WTC11 (cell line): ENCODE data around the gene GNB2. TPM values are rescaled to one million over a fixed set of nuclear protein-coding genes. Genes with fewer than 3 reads are reported as not detected.

Experiments used
- ATAC-seq: fragments of 200-7000 bp; cut with Tn5 transposase; 2 replicates; pipeline ENCODE4 v1.10.0; 2021; ENCODE audit warnings: mild to moderate bottlenecking, moderate library complexity
- CTCF ChIA-PET: fragments of 300-600 bp; sonication (Branson Sonifier 250); formaldehyde crosslinking; loops from one replicate; lab custom pipeline; 2021; ENCODE audit warnings: antibody characterized with exemption; lab: Charles Lee
- POLR2A ChIA-PET: fragments of 350-600 bp; sonication (Branson Sonifier 250); formaldehyde crosslinking; loops from one replicate; lab custom pipeline; 2021; ENCODE audit warnings: antibody characterized with exemption; lab: Charles Lee
- DNase-seq: peaks from one replicate; pipeline ENCODE4 v3.0.0; 2021; ENCODE audit warnings: low spot score
- H3K27ac Mint-ChIP-seq: 2 replicates; pipeline ENCODE4 v1.8.0; 2021; ENCODE audit warnings: mixed read lengths
- H3K27me3 Mint-ChIP-seq: 2 replicates; pipeline ENCODE4 v1.8.0; 2021; ENCODE audit warnings: low read depth, mild to moderate bottlenecking, moderate library complexity, mixed read lengths
- H3K36me3 Mint-ChIP-seq: 2 replicates; pipeline ENCODE4 v1.8.0; 2021; ENCODE audit warnings: mixed read lengths
- H3K4me1 Mint-ChIP-seq: 2 replicates; pipeline ENCODE4 v1.8.0; 2022; ENCODE audit warnings: mixed read lengths
- H3K4me3 Mint-ChIP-seq: 2 replicates; pipeline ENCODE4 v1.8.0; 2021; ENCODE audit warnings: mild to moderate bottlenecking, moderate library complexity, mixed read lengths
- H3K9me3 Mint-ChIP-seq: 2 replicates; pipeline ENCODE4 v1.8.0; 2021; ENCODE audit warnings: mixed read lengths
- CDX4 ChIP-seq: fragments of 250-450 bp; sonication (Bioruptor Pico); IDR thresholded peaks from 2 replicates; pipeline ENCODE4 v1.9.0; 2021; ENCODE audit warnings: moderate library complexity, mild to moderate bottlenecking, inconsistent platforms, borderline replicate concordance
- E2F1 ChIP-seq: sonication (generic); formaldehyde crosslinking; IDR thresholded peaks from 2 replicates; pipeline ENCODE4 v1.8.0; 2022; ENCODE audit warnings: mild to moderate bottlenecking, missing genetic modification reagents
- E2F4 ChIP-seq: sonication (generic); formaldehyde crosslinking; IDR thresholded peaks from 2 replicates; pipeline ENCODE4 v1.8.1; 2022; ENCODE audit warnings: low read depth, mild to moderate bottlenecking, moderate library complexity, missing genetic modification reagents, borderline replicate concordance
- ELF4 ChIP-seq: sonication (generic); formaldehyde crosslinking; IDR thresholded peaks from 2 replicates; pipeline ENCODE4 v1.8.1; 2022; ENCODE audit warnings: low read depth, mild to moderate bottlenecking, moderate library complexity, missing genetic modification reagents
- ETV6 ChIP-seq: sonication (generic); formaldehyde crosslinking; IDR thresholded peaks from 2 replicates; pipeline ENCODE4 v1.8.1; 2022; ENCODE audit warnings: mild to moderate bottlenecking, missing genetic modification reagents
- MAX ChIP-seq: sonication (generic); formaldehyde crosslinking; IDR thresholded peaks from 2 replicates; pipeline ENCODE4 v1.8.0; 2022; ENCODE audit warnings: mild to moderate bottlenecking, missing genetic modification reagents
- NFE2L1 ChIP-seq: sonication (generic); formaldehyde crosslinking; IDR thresholded peaks from 2 replicates; pipeline ENCODE4 v1.8.1; 2023; ENCODE audit warnings: missing genetic modification reagents
- NFYB ChIP-seq: sonication (generic); formaldehyde crosslinking; conservative IDR thresholded peaks from 2 replicates; pipeline ENCODE4 v1.8.0; 2022; ENCODE audit warnings: low read depth, missing genetic modification reagents
- OVOL2 ChIP-seq: fragments of 250-450 bp; sonication (Bioruptor Pico); IDR thresholded peaks from 2 replicates; pipeline ENCODE4 v1.9.0; 2021; ENCODE audit warnings: mild to moderate bottlenecking, borderline replicate concordance
- PRDM15 ChIP-seq: sonication (generic); formaldehyde crosslinking; IDR thresholded peaks from 2 replicates; pipeline ENCODE4 v1.8.0; 2022; ENCODE audit warnings: missing genetic modification reagents
- SMAD4 ChIP-seq: sonication (generic); formaldehyde crosslinking; IDR thresholded peaks from 2 replicates; pipeline ENCODE4 v1.8.0; 2022; ENCODE audit warnings: mild to moderate bottlenecking, missing genetic modification reagents
- SP1 ChIP-seq: sonication (generic); formaldehyde crosslinking; conservative IDR thresholded peaks from 2 replicates; pipeline ENCODE4 v1.8.1; 2022; ENCODE audit warnings: missing genetic modification reagents
- TCF7 ChIP-seq: sonication (generic); formaldehyde crosslinking; IDR thresholded peaks from 2 replicates; pipeline ENCODE4 v1.8.0; 2022; ENCODE audit warnings: mild to moderate bottlenecking, low read depth, missing genetic modification reagents, moderate library complexity
- TEAD4 ChIP-seq: sonication (generic); formaldehyde crosslinking; IDR thresholded peaks from 2 replicates; pipeline ENCODE4 v1.8.0; 2022; ENCODE audit warnings: mild to moderate bottlenecking, missing genetic modification reagents
- USF1 ChIP-seq: sonication (generic); formaldehyde crosslinking; IDR thresholded peaks from 2 replicates; pipeline ENCODE4 v1.8.0; 2022; ENCODE audit warnings: mild to moderate bottlenecking, missing genetic modification reagents
- ZBTB43 ChIP-seq: sonication (generic); formaldehyde crosslinking; IDR thresholded peaks from 2 replicates; pipeline ENCODE4 v1.8.1; 2023; ENCODE audit warnings: mild to moderate bottlenecking, missing genetic modification reagents
- ZNF423 ChIP-seq: fragments of 250-450 bp; sonication (Bioruptor Pico); IDR thresholded peaks from 2 replicates; pipeline ENCODE4 v2.1.2; 2022; ENCODE audit warnings: mild to moderate bottlenecking, moderate library complexity
- total RNA-seq: library from RNA; stranded (reverse); gene quantifications from 3 replicates; pipeline ENCODE4 v1.2.3, GENCODE V29; 2021

GNB2 gene
- total RNA-seq, 1 experiment from 2014 or later, result 194 TPM

GRCh38 chr7:100720671-100721504 is 47.3 kb downstream of the GNB2 start:
- H3K27ac Mint-ChIP-seq, result no peak overlapping the region
- TF ChIP-seq E2F4 (CRISPR knock-in tag) (no peak), ZNF423 (peak; percentile 42; the same call in 1 of the 2 replicates), CDX4 (CRISPR knock-in tag) (no peak), MAX (CRISPR knock-in tag) (peak; percentile 45; the same call in 1 of the 2 replicates)
- peaks cover 7% of the 10 kb centered on the region for H3K4me1 Mint-ChIP-seq
- peak overlapping the region; percentile 65 for H3K4me3 Mint-ChIP-seq
- POLR2A ChIA-PET, result interaction anchor here (0.5 to 1.3 kb wide), 6 partner anchors 12 to 132 kb away, joined by 3 to 5 read pairs (median 4); partner anchors contain the start of genes EPHB4, POP7 and SLC12A9
- DNase-seq, result peak; percentile 23
- ATAC-seq, result peak; percentile 33
- peaks cover 16% of the 10 kb centered on the region for H3K9me3 Mint-ChIP-seq
- H3K27me3 Mint-ChIP-seq, result peaks cover 63% of the 10 kb centered on the region
- CTCF ChIA-PET, result interaction anchor here (0.5 to 3.5 kb wide), 14 partner anchors 9 to 161 kb away, joined by 3 to 43 read pairs (median 4); partner anchors contain the start of genes POP7, SLC12A9 and TFR2
- H3K36me3 Mint-ChIP-seq, result peaks cover 8% of the 10 kb centered on the region; the same call in 1 of the 2 replicates

GRCh38 chr7:100721505-100721812 is 47.9 kb downstream of the GNB2 start:
- no peak for ATAC-seq
- peaks cover 16% of the 10 kb centered on the region for H3K9me3 Mint-ChIP-seq
- H3K36me3 Mint-ChIP-seq, result peaks cover 8% of the 10 kb centered on the region; the same call in 1 of the 2 replicates
- H3K27ac Mint-ChIP-seq, result no peak overlapping the region
- peak overlapping the region; percentile 61 for H3K4me3 Mint-ChIP-seq
- ChIA-PET CTCF (interaction anchor here (0.5 to 3.5 kb wide), 9 partner anchors 16 to 161 kb away, joined by 3 to 43 read pairs (median 3); partner anchors contain the start of genes POP7 and SLC12A9), POLR2A (interaction anchor here (0.6 to 1.1 kb wide), 3 partner anchors 16 to 106 kb away, joined by 3 to 4 read pairs (median 4); partner anchors contain the start of genes EPHB4 and POP7)
- no peak for DNase-seq
- peaks cover 7% of the 10 kb centered on the region for H3K4me1 Mint-ChIP-seq
- TF ChIP-seq SP1 (CRISPR knock-in tag) (no peak), TEAD4 (no peak), PRDM15 (no peak), NFE2L1 (no peak), USF1 (CRISPR knock-in tag) (no peak), SMAD4 (CRISPR knock-in tag) (no peak), OVOL2 (CRISPR knock-in tag) (no peak)
- H3K27me3 Mint-ChIP-seq, result peaks cover 63% of the 10 kb centered on the region

GRCh38 chr7:100722480-100723212 is 49.1 kb downstream of the GNB2 start:
- POLR2A ChIA-PET, result no interaction called here
- CTCF ChIA-PET, result interaction anchor here (0.6 to 3.5 kb wide), 6 partner anchors 17 to 624 kb away, joined by 3 to 43 read pairs (median 4); partner anchors contain the start of gene POP7
- Mint-ChIP-seq H3K36me3 (peaks cover 8% of the 10 kb centered on the region; the same call in 1 of the 2 replicates), H3K4me3 (no peak overlapping the region), H3K27me3 (peaks cover 56% of the 10 kb centered on the region), H3K27ac (no peak overlapping the region), H3K9me3 (peaks cover 15% of the 10 kb centered on the region), H3K4me1 (peaks cover 7% of the 10 kb centered on the region)
- DNase-seq (no peak), ATAC-seq (no peak)
- TF ChIP-seq TCF7 (CRISPR knock-in tag) (no peak), ZBTB43 (CRISPR knock-in tag) (no peak), USF1 (CRISPR knock-in tag) (no peak), ELF4 (no peak), MAX (CRISPR knock-in tag) (no peak), ETV6 (CRISPR knock-in tag) (no peak), E2F1 (CRISPR knock-in tag) (no peak), NFYB (CRISPR knock-in tag) (no peak)
- TF ChIP-seq, all 79 proteins: peak for 0
